VCaP (cell line): ENCODE results near the gene SPATA1.
"Not testable (repeated sequence)": the region's sequence is repeated elsewhere in the genome, so short reads cannot be mapped to it uniquely, and the experiment has no call there.

Experiments
- H3K27ac ChIP-seq: fragments of 450-650 bp; 2 replicates; pipeline ENCODE4 v1.5.1; 2017
- CTCF ChIP-seq: fragments of 450-650 bp; conservative IDR thresholded peaks from 2 replicates; pipeline ENCODE4 v1.5.1; 2017; ENCODE audit warnings: mild to moderate bottlenecking, moderate library complexity

Gene SPATA1

DNA sequence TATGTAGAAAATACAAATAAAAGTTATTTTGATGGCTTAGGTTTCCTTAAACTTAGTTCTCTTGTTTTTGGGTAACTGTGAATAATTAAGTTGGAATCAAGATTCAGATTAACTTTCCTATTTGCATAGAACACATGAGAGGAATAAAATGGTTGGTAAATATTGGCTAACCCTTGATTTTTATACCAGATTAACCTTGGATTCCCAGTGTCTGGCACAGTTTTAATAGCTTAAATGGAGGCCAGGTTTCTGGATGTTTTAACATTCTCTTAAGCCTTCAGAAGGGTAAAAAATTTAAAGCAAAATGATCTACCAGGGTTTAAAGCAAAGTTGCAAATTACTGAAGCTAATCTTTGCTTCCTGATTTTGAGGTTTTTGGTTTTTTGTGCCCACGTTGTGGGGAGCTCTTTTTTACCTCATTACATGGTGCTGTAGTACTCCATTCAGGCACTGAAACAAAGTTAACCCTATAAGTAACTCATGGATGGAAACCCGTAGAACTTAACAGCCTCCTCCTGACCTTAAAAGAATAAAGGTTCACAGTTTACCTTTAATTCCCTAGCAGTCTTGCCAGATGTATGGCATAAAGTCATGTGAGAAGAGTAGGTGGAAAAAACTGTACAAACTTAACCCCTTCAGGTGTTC is 8.4 kb upstream of the SPATA1 start:
- peak overlapping the region; percentile 64 for H3K27ac ChIP-seq
- no peak for TF ChIP-seq CTCF

- H3K27ac ChIP-seq, result no peak overlapping the region
- no peak for TF ChIP-seq CTCF
Observed at GRCh38 chr1:84502927-84503326, 3.3 kb upstream of the SPATA1 start.

GRCh38 chr1:84504580-84505492 is 1.4 kb upstream of the SPATA1 start:
- no peak for TF ChIP-seq CTCF
- peak overlapping the region; percentile 88 for H3K27ac ChIP-seq

- no peak for TF ChIP-seq CTCF
- peak overlapping the region; percentile 88 for H3K27ac ChIP-seq
Observed at GRCh38 chr1:84505493-84506001, 639 bp upstream of the SPATA1 start.

DNA sequence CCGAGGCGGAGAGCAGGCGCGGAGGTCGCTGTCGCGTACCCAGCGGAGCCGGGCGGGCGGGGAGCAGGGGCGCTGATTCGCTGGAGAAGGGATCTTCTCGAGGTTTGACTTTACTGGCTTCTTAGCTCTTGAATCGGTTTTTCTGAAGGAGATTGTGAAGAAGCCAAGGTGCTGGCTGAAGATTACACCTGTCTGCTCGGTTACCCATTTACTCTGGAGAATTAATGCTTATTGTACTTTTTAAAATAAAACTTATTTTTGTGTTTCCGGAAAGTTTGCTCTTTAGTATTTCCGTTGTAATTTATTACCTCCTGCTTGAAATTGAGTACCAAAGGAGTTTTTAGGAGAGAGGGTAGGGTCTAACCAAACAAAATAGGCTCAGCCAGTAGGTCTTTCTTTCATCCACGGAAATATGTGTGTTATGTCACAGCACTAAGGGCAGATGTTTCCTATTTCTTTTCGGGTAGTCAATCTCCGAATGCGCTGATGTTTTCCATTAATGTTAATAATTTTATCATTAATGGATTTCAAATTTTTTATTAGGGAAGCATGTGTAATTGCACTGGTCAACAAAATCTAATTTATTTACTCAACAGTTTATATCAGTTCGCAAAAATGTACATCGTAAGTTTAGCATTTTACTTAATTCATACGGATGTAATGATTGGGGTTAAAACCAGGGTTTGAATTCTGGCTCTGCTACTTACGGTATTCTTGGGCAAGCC is 705 bp downstream of the SPATA1 start:
- peak overlapping the region; percentile 88 for H3K27ac ChIP-seq
- no peak for TF ChIP-seq CTCF

GRCh38 chr1:84507887-84508286 is 1.7 kb downstream of the SPATA1 start:
- not testable (repeated sequence) for H3K27ac ChIP-seq

DNA sequence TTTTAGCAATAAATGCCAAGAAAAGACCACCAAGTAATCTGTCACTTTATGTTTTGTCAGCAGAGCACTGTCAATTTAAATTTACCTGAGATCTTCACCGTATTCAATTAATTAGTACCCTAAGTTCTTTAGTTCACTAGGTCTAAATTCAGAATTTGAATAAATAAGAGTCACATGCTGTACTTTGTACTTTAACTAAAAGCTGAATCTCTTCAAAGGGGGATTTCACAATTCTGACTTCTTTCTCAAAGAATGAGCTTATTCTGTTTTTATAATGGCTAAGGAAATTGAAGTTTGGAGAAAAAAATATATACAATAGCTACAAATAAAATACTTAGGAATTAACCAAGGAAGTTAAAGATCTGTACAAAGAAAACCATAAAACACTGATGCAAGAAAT is 2.3 kb downstream of the SPATA1 start:
- TF ChIP-seq CTCF, result no peak
- H3K27ac ChIP-seq, result no peak overlapping the region
